GM19438 (cell line): ENCODE data around the gene PPP1R16B.
A peak's percentile ranks its signal among the peaks of the same experiment; 100 is the strongest.

Experiments used
- ATAC-seq: cut with Tn5 transposase; IDR thresholded peaks from one replicate; pipeline ENCODE4 v1.9.1; 2021; ENCODE audit warnings: low read depth; ENCODE audit not compliant: unreplicated experiment

PPP1R16B gene

GRCh38 chr20:38926934-38927616 is 121.6 kb downstream of the PPP1R16B start:
- ATAC-seq = peak; percentile 6

- no peak for ATAC-seq
Measured at GRCh38 chr20:38927902-38928578, 122.5 kb downstream of the PPP1R16B start.

- ATAC-seq = no peak
Measured at GRCh38 chr20:38930242-38930569, 124.7 kb downstream of the PPP1R16B start.

- no peak for ATAC-seq
Measured at GRCh38 chr20:38931984-38932383, 126.5 kb downstream of the PPP1R16B start.

- ATAC-seq = no peak
Measured at GRCh38 chr20:38932457-38933120, 127.1 kb downstream of the PPP1R16B start.

- ATAC-seq = no peak
Measured at GRCh38 chr20:38934530-38934929, 129.0 kb downstream of the PPP1R16B start.

GRCh38 chr20:38935285-38935684 is 129.8 kb downstream of the PPP1R16B start:
- no peak for ATAC-seq

- ATAC-seq = no peak
Measured at GRCh38 chr20:38935967-38936407, 130.5 kb downstream of the PPP1R16B start.

GRCh38 chr20:38937000-38937399 is 131.5 kb downstream of the PPP1R16B start:
- no peak for ATAC-seq

GRCh38 chr20:38937978-38938473 is 132.5 kb downstream of the PPP1R16B start:
- ATAC-seq = no peak

- ATAC-seq = no peak
Measured at GRCh38 chr20:38939686-38940085, 134.2 kb downstream of the PPP1R16B start.

GRCh38 chr20:38940644-38941043 is 135.1 kb downstream of the PPP1R16B start:
- ATAC-seq = no peak

- ATAC-seq = no peak
Measured at GRCh38 chr20:38941726-38942389, 136.4 kb downstream of the PPP1R16B start.

GRCh38 chr20:38945012-38945411 is 139.5 kb downstream of the PPP1R16B start:
- ATAC-seq = no peak

- ATAC-seq = no peak
Measured at GRCh38 chr20:38946836-38947235, 141.3 kb downstream of the PPP1R16B start.

GRCh38 chr20:38947931-38948362 is 142.4 kb downstream of the PPP1R16B start:
- no peak for ATAC-seq

GRCh38 chr20:38950254-38950653 is 144.8 kb downstream of the PPP1R16B start:
- ATAC-seq = no peak

GRCh38 chr20:38951611-38952010 is 146.1 kb downstream of the PPP1R16B start:
- no peak for ATAC-seq

GRCh38 chr20:38952153-38952552 is 146.7 kb downstream of the PPP1R16B start:
- ATAC-seq = no peak

- no peak for ATAC-seq
Measured at GRCh38 chr20:38953630-38954340, 148.3 kb downstream of the PPP1R16B start.
